Stimulated activated CD8-positive, alpha-beta memory T cell treated with anti-CD3 and anti-CD28 coated beads, Interleukin-4, amount 100 ng/mL, for 48 hours (primary cell): Measurements from ENCODE around the gene MMP25.

Experiments
- DNase-seq: peaks from one replicate; pipeline ENCODE4 v3.0.0-alpha.2; 2020

MMP25 gene

DNA sequence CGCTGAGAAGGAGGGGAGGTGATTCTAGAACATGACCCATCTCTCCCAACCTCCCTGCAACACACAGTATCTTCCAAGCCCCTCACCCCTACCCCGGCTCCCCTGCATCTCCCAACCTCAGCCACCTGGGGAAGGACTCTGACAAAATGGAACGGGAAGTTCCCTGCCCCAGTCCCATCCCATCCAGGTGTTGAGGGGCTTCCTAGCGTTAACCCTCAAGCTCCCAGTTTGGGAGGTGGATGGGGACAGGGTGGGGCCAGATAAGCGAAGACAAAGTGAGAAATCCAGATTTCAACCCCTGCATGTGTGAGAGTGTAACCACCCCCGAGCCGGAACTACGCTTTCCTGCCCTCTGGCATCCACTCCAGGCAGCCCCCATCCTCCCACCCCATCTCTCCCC, 50.9 kb downstream of the MMP25 start:
- DNase-seq, result no peak

DNA sequence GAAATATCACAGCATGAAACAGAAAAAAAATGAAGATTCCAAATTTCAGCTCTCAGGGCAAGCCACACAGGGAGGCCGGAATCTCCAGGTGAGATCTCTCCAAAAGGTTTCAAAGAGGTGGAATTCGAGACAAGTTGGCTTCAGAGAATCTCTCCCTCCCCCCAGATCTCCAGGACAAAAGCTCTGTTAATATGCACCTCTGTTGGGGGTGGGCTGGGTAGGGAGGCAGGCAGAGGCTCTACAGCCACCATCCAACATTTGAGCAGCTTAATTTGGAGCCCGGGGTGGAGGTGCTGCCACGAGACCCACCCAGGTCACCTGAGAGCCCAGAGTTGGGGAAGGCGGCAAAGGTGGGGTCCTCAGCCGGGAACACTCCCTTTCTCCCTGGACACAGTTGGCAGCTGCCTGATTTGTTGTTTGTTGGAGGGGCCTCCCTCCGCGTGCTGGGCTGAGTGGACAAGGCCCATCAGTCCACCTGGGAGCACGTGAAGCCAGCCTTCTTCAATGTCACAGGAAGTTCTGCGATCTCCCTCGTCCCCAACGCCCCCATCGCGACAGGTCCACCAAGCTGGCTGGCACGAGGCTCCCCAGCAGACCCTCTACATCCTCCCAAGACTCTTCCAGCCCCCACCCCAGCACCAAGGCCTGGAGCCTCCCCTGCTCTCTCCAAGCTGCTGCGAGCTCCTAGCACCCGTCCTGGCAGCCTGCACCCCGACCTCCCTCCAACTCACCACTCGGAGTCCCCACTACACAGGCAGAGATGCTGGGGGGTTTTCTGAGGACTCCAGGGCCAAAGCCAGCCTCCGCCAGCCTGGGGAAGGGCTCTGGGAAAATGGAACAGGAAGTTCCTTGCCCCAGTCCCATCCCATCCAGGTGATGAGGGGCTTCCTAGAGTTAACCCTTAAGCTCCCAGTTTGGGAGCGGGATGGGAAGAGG, 52.4 kb downstream of the MMP25 start, which contains the start of gene ZSCAN10:
Gene ZSCAN10, minus strand, starts transcription at position 836 of the 936 bp plus-strand sequence. CDS start 6,357 bp downstream, outside the sequence.
- DNase-seq, result no peak

DNA sequence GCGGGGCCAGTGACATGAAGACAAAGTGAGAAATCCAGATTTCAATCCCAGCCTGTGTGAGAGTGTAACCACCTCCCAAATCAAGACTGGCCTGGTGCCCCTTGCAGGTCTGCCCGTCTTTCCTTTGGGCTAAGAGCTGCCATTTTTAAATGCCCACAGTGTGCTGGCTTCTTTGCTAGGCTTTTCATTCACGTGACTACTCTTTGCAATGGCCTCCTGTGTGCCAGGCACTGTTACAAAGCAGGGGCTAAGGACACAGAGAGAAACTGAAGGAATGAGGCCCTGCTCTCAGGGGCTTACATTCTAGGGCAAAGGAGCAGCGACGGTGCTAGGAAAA, 53.0 kb downstream of the MMP25 start:
- DNase-seq, result no peak

DNA sequence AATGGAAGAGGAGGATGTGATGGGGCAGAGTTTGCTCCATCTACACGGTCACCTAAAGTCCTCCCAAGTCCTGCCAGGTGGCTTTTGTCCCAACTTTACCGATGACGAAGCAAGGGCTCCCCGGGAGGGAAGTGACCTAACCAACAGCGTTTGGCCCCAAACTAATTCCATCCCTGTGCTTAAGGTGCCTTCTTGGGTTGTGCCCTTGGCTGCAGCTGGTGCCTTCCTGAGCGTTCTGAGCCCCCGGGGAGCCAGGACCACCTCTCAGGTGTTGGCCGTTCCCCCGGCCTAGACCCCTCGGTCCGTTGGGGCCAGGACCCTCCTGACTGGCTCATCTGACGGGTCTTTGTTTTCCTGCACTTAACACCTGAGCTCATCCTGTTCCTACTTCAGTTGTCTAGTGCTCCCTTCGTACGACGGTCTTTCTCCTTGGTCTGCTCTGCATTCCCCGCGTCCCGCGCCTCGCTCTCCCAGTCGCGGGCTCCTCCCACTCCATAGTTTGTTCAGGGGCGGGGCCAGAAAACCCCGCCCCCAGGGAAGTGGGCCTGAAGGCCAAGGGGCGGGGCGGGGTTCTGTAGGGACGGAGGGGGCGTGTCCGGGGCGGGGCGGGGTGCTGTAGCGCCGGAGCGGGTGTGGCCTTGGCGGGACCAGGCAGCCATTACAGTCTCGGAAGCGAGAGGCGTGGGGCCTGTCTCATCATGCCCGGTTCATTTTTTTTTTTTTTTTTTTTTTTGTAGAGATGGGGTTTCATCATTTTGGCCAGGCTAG, 53.6 kb downstream of the MMP25 start:
- peak; percentile 96 for DNase-seq

- DNase-seq, result peak; percentile 68
These were observed 54.9 kb downstream of the MMP25 start for GRCh38 chr16:3101018-3101840.

DNA sequence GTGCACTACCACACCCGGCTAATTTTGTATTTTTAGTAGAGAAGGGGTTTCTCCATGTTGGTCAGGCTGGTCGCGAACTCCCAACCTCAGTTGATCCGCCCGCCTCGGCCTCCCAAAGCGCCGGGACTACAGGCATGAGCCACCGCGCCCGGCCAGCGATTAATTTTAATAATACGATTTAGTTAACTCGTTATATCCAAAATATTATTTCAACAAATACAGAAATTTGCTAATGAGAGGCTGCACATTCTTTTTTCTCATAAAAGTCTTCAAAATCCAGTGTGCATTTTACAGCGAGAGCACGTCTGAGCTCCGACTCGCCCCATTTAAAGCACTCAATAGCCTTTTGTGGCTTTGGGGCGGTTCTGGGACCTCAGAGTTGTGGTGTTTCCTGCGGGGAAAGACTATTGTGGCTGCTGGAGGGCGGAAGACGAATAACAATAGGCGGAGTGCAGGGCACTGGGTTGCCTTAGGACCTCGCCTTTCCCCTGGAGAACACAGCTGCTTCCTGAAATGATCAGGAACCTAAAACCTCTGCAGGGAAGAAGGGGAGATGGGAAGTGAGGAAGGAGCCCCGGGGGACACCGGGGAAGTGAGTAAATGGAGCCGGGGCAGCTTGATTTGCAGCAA, 55.6 kb downstream of the MMP25 start:
- DNase-seq, result peak; percentile 52

DNA sequence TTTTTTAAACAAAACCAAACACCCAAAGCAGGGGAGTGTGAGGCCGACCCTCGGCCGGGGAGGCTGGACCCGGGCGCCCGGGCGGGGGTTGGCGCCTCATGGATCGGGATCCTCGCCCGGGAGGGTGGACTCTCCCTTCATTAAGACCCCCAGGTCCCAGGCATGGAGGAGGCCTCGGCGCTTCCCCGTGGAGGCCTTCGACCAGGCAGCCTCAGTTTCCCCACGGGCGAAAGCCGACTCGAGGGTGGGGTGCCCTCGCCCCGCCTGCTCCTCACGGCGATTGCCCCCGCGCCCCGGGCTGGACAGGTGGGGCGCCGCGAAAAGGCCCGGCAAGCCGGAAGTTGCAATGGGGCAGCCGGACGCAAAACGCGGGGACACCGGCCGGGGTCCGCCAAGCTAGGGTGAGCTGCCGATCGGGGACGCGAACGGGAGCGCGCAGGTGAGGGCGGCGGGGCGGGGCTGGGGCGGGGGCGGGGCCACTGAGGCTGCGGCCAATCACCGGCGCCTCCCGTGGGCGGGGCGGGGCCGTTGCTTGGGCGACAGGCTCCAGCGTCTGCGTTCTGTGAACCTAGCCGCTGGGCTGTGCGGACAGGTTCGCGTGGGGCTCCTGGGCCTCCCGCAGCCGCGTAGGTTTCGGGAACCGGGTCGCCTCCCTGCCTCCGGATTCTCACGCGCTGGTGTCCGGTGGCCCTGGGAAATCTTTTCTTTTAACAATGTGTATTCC, 60.0 kb downstream of the MMP25 start:
- peak; percentile 93 for DNase-seq
